Brain microvascular endothelial cell (primary cell): ENCODE measurements around the gene CD300LF.

Source experiments
- DNase-seq: peaks from one replicate; pipeline ENCODE4 v3.0.0-alpha.2; 2020
- H3K27ac ChIP-seq: fragments of 250-450 bp; sonication (Bioruptor Pico); 2 replicates; pipeline ENCODE4 v1.5.1; 2020; ENCODE audit warnings: mild to moderate bottlenecking, moderate library complexity
- H3K27me3 ChIP-seq: fragments of 250-450 bp; sonication (Bioruptor Pico); replicated peaks from 2 replicates; pipeline ENCODE4 v1.5.1; 2020; ENCODE audit warnings: mild to moderate bottlenecking
- H3K36me3 ChIP-seq: fragments of 250-450 bp; sonication (Bioruptor Pico); replicated peaks from 2 replicates; pipeline ENCODE4 v1.5.1; 2020; ENCODE audit warnings: mild to moderate bottlenecking
- H3K4me3 ChIP-seq: 2 replicates; pipeline ENCODE4 v1.5.1; 2011; ENCODE audit warnings: low read depth, mild to moderate bottlenecking, control low read depth, low read length, moderate library complexity
- in situ Hi-C: cut with HindIII; loops from 2 replicates; pipeline ENCODE4 v1.10.0; 2017; ENCODE audit warnings: low sequenced_read_pairs, low pct_ligation_motif_present
- TF ChIP-seq, protein P1 (sequence below): IDR thresholded peaks from 2 replicates; pipeline ENCODE4 v1.5.1; 2011; ENCODE audit warnings: low read depth, mild to moderate bottlenecking, moderate library complexity, low read length, control low read depth, inconsistent platforms; ENCODE audit errors: missing control alignments

CD300LF gene

DNA sequence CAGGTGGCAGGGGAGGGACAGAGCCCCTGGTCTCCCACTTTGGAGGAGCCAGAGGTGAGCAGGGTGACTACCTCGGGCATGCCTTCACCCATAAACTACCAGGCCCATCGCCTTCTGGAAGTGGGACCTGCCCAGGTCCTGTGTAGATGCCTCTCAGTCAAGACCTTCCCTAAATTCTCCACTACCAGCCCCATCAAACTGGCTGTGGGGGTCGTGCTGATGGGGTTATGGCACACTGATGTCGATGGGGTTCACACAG, 18.6 kb upstream of the CD300LF start:
- Histone ChIP-seq H3K4me3 (no peak overlapping the region), H3K27me3 (peaks cover 5% of the 10 kb centered on the region), H3K27ac (no peak overlapping the region), H3K36me3 (no peaks in the 10 kb centered on the region)
- DNase-seq, result no peak
- TF ChIP-seq, protein P1, sequence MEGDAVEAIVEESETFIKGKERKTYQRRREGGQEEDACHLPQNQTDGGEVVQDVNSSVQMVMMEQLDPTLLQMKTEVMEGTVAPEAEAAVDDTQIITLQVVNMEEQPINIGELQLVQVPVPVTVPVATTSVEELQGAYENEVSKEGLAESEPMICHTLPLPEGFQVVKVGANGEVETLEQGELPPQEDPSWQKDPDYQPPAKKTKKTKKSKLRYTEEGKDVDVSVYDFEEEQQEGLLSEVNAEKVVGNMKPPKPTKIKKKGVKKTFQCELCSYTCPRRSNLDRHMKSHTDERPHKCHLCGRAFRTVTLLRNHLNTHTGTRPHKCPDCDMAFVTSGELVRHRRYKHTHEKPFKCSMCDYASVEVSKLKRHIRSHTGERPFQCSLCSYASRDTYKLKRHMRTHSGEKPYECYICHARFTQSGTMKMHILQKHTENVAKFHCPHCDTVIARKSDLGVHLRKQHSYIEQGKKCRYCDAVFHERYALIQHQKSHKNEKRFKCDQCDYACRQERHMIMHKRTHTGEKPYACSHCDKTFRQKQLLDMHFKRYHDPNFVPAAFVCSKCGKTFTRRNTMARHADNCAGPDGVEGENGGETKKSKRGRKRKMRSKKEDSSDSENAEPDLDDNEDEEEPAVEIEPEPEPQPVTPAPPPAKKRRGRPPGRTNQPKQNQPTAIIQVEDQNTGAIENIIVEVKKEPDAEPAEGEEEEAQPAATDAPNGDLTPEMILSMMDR, result no peak
- in situ Hi-C loops, result no loop called here

DNA sequence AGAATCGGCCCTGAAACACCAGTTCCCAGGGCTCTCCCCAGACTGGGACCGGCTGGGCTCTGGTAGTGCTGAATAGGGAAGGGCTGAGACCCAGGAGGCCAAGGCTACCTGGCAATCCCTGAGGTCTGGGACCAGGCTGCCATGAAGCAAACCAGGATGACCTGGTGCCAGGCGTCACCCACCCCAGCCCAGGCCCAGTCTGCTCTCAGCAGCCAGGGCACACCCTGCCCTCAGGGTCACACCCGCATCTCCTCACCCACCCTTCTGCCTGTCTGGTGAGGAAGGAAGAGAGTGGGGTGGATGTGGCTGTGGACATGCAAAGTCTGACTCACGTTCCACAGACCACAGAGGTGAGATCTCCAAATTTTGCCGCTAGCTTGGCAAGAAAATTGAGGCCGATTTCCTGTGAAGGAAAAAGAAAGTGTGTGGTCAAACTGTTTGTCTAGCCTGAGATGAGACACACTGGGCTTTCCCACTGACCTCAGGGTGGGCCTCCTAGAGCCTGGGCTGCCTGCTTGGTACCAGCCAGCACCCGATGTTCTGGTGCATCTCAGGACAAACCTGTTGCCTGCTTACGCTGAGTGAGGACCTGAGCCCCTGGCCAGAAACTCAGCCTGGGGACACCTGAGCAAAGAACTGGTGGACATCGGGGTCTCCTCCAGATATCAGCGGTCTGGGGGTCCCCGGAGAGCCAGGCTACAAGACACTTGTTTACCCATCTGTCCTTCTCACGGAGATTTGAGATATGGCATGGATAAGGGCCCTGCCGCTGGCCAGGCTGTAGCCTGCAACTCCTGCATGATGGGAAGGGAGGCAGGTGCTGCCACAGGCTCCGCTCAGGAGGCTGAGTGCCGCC, 18.0 kb upstream of the CD300LF start:
- Histone ChIP-seq H3K27ac (no peak overlapping the region), H3K4me3 (no peak overlapping the region), H3K27me3 (peaks cover 3% of the 10 kb centered on the region), H3K36me3 (no peaks in the 10 kb centered on the region)
- in situ Hi-C loops, result no loop called here
- TF ChIP-seq, protein P1, result no peak
- DNase-seq, result no peak

DNA sequence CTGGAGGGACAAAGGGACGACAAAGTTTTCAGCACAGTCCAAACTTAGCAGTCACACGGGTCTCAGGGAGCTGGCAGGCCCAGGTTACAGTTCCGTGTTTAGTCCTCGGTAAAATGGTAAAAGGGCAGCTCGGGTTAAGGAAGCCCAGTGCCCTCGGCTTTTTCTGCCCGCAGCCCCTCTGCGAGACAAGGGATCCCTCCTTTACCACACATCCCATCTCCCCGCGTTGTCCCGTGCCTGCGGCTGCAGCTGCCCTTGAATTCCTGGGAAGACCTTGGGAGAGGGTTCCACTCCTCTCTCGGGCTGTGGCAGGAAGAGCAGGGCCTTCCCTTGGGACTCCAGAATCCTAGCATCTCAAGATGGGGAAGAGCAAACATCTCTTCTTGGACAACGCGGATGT, 17.1 kb upstream of the CD300LF start:
- Histone ChIP-seq H3K27ac (no peak overlapping the region), H3K4me3 (no peak overlapping the region), H3K27me3 (peaks cover 3% of the 10 kb centered on the region), H3K36me3 (no peaks in the 10 kb centered on the region)
- TF ChIP-seq, protein P1, result no peak
- in situ Hi-C loops, result no loop called here
- no peak for DNase-seq

DNA sequence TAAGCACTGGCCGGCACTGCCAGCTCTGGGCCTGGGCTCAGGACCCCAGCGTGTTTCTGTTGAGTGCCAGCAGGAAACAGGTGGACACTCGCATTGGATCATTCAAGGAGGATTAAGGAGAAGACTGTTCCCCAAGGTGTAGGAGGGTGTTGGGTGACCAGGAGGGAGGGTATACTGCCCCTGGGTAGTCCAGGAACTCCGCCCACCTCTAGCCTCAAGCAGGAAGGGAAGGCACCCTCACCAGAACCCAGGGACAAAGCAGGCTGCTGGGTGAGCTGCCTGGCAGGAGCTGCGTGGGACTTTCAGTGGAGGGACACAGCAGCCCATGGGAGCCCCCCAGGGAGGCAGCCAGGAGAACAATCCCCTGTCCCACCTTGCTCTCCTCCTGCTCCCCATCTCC, 16.6 kb upstream of the CD300LF start:
- no peak overlapping the region for H3K4me3 ChIP-seq
- in situ Hi-C loops, result no loop called here
- TF ChIP-seq, protein P1, result no peak
- no peaks in the 10 kb centered on the region for H3K36me3 ChIP-seq
- no peaks in the 10 kb centered on the region for H3K27me3 ChIP-seq
- no peak overlapping the region for H3K27ac ChIP-seq
- DNase-seq, result no peak

DNA sequence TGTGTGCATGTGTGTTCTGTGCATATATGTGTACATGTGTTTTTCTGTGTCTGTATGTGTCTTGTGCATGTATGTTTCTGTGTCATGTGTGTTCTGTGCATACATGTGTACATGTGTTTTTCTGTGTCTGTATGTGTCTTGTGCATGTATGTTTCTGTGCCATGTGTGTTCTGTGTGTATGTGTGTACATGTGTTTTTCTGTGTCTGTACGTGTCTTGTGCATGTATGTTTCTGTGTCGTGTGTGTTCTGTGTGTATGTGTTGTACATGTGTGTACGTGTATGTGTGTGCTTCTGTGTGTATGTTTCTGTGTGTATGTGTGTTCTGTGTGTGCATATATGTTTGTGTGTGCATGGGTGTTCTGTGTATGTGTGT, 16.0 kb upstream of the CD300LF start:
- TF ChIP-seq, protein P1, result no peak
- H3K27ac ChIP-seq, result no peak overlapping the region
- no peaks in the 10 kb centered on the region for H3K27me3 ChIP-seq
- no peak for DNase-seq
- H3K36me3 ChIP-seq, result no peaks in the 10 kb centered on the region
- H3K4me3 ChIP-seq, result no peak overlapping the region
- in situ Hi-C loops, result no loop called here
